Hepatocyte (in vitro differentiated cells): ENCODE measurements around the gene ZNF101. TPM values are rescaled to one million over a fixed set of nuclear protein-coding genes. Genes with fewer than 3 reads are reported as not detected.

ENCODE experiments used
- DNase-seq: peaks from one replicate; pipeline ENCODE4 v3.0.0-alpha.2; 2016; ENCODE audit warnings: low spot score
- H2AFZ ChIP-seq: fragments of 200-600 bp; sonication (generic); 2 replicates; pipeline ENCODE4 v1.6.0; 2016; ENCODE audit warnings: antibody characterized with exemption, mild to moderate bottlenecking
- H3K27ac ChIP-seq: fragments of 200-600 bp; sonication (generic); 2 replicates; pipeline ENCODE4 v1.5.1; 2016; ENCODE audit warnings: mild to moderate bottlenecking
- H3K27me3 ChIP-seq: fragments of 200-600 bp; sonication (generic); 2 replicates; pipeline ENCODE4 v1.6.1; 2016
- H3K36me3 ChIP-seq: fragments of 200-600 bp; sonication (generic); replicated peaks from 2 replicates; pipeline ENCODE4 v1.5.1; 2016; ENCODE audit warnings: low read depth; ENCODE audit not compliant: insufficient read depth
- H3K4me1 ChIP-seq: fragments of 200-600 bp; sonication (generic); 2 replicates; pipeline ENCODE4 v1.5.1; 2016; ENCODE audit warnings: mild to moderate bottlenecking, moderate library complexity; ENCODE audit not compliant: insufficient read depth
- H3K4me2 ChIP-seq: fragments of 200-600 bp; sonication (generic); 2 replicates; pipeline ENCODE4 v1.6.0; 2016
- H3K4me3 ChIP-seq: fragments of 200-600 bp; sonication (generic); 2 replicates; pipeline ENCODE4 v1.5.1; 2016; ENCODE audit warnings: mild to moderate bottlenecking
- H3K79me2 ChIP-seq: fragments of 200-600 bp; sonication (generic); 2 replicates; pipeline ENCODE4 v1.6.0; 2017; ENCODE audit warnings: mild to moderate bottlenecking
- H3K9me2 ChIP-seq: fragments of 200-600 bp; sonication (generic); replicated peaks from 2 replicates; pipeline ENCODE4 v1.6.0; 2017; ENCODE audit warnings: mild to moderate bottlenecking; ENCODE audit not compliant: insufficient read depth
- H3K9me3 ChIP-seq: fragments of 200-600 bp; sonication (generic); 2 replicates; pipeline ENCODE4 v1.5.1; 2016; ENCODE audit warnings: low read depth, mild to moderate bottlenecking
- H4K20me1 ChIP-seq: fragments of 200-600 bp; sonication (generic); 2 replicates; pipeline ENCODE4 v1.6.0; 2016; ENCODE audit warnings: mild to moderate bottlenecking; ENCODE audit not compliant: insufficient read depth, poor library complexity, severe bottlenecking
- CTCF ChIP-seq: fragments of 200-600 bp; sonication (generic); IDR thresholded peaks from 2 replicates; pipeline ENCODE4 v1.5.1; 2016; ENCODE audit warnings: antibody characterized with exemption, mild to moderate bottlenecking; ENCODE audit not compliant: poor library complexity
- EZH2 ChIP-seq: fragments of 200-600 bp; sonication (generic); IDR thresholded peaks from 2 replicates; pipeline ENCODE4 v1.6.1; 2016; ENCODE audit warnings: antibody characterized with exemption, mild to moderate bottlenecking, borderline replicate concordance
- EZH2phosphoT487 ChIP-seq: fragments of 200-600 bp; sonication (generic); IDR thresholded peaks from one replicate; pipeline ENCODE4 v1.6.1; 2018; ENCODE audit warnings: antibody characterized with exemption, mild to moderate bottlenecking, low read depth, moderate library complexity; ENCODE audit not compliant: unreplicated experiment, severe bottlenecking
- WGBS: methylation state at CpG from one replicate; pipeline ENCODE4 v1.1.6; 2016; ENCODE audit warnings: low lambda C conversion rate; ENCODE audit errors: missing lambda C conversion rate; 5-methylcytosine and 5-hydroxymethylcytosine counted together
- polyA plus RNA-seq: library from polyadenylated mRNA; unstranded; fragments of >200 nt; fragmentation: Nextera tagmentation; extraction: Ambion mirVana; gene quantifications from 2 replicates; pipeline ENCODE4 v1.2.1, GENCODE V29; 2016
- total RNA-seq: library from RNA; depleted of rRNA; stranded (reverse); fragments of >200 nt; gene quantifications from 2 replicates; pipeline ENCODE4 v1.2.3, GENCODE V29; 2014

ZNF101 gene
- total and polyA plus RNA-seq, 2 experiments from 2014 or later = 3.6 to 5.9 TPM

- Histone ChIP-seq H3K9me2 (no peaks in the 10 kb centered on the region), H3K4me2 (no peak overlapping the region), H3K79me2 (no peaks in the 10 kb centered on the region), H3K27me3 (no peaks in the 10 kb centered on the region), H3K4me3 (no peak overlapping the region), H3K27ac (no peak overlapping the region), H4K20me1 (no peaks in the 10 kb centered on the region), H2AFZ (no peak overlapping the region), H3K9me3 (no peaks in the 10 kb centered on the region), H3K36me3 (no peaks in the 10 kb centered on the region), H3K4me1 (peaks cover 7% of the 10 kb centered on the region)
- DNase-seq = no peak
- WGBS = 85% methylated on average over 5 of the region's 5 CpGs
- TF ChIP-seq EZH2 (no peak), EZH2phosphoT487 (no peak), CTCF (no peak)
Observed at GRCh38 chr19:19623383-19623782, 45.3 kb upstream of the ZNF101 start.

GRCh38 chr19:19624032-19624570 is 44.5 kb upstream of the ZNF101 start:
- H3K36me3 ChIP-seq = no peaks in the 10 kb centered on the region
- H3K4me1 ChIP-seq = peaks cover 5% of the 10 kb centered on the region
- no peaks in the 10 kb centered on the region for H3K9me2 ChIP-seq
- no peak overlapping the region for H3K4me3 ChIP-seq
- no peaks in the 10 kb centered on the region for H3K9me3 ChIP-seq
- no peak for DNase-seq
- H3K79me2 ChIP-seq = no peaks in the 10 kb centered on the region
- no peak overlapping the region for H3K27ac ChIP-seq
- TF ChIP-seq EZH2phosphoT487 (no peak), EZH2 (no peak), CTCF (no peak)
- H4K20me1 ChIP-seq = no peaks in the 10 kb centered on the region
- H3K27me3 ChIP-seq = no peaks in the 10 kb centered on the region
- no peak overlapping the region for H2AFZ ChIP-seq
- WGBS = 94% methylated on average over 18 of the region's 19 CpGs
- no peak overlapping the region for H3K4me2 ChIP-seq

- TF ChIP-seq EZH2phosphoT487 (no peak), EZH2 (no peak), CTCF (no peak)
- Histone ChIP-seq H3K9me3 (no peaks in the 10 kb centered on the region), H2AFZ (no peak overlapping the region), H3K4me2 (peak overlapping the region; percentile 98), H4K20me1 (no peaks in the 10 kb centered on the region), H3K4me1 (no peaks in the 10 kb centered on the region), H3K4me3 (no peak overlapping the region), H3K9me2 (no peaks in the 10 kb centered on the region), H3K79me2 (no peaks in the 10 kb centered on the region), H3K36me3 (no peaks in the 10 kb centered on the region), H3K27ac (peak overlapping the region; percentile 94), H3K27me3 (no peaks in the 10 kb centered on the region)
- DNase-seq = no peak
- WGBS = 96% methylated on average over 48 of the region's 48 CpGs
Observed at GRCh38 chr19:19626516-19627472, 41.8 kb upstream of the ZNF101 start.
